Mucosa of rectum (tissue), 2 donors: ENCODE measurements around the gene FBXL2.
"Not testable (repeated sequence)": the region's sequence is repeated elsewhere in the genome, so short reads cannot be mapped to it uniquely, and the experiment has no call there.

Source experiments
- H3K27ac ChIP-seq, 2 donors: one replicate each; pipeline ENCODE4 v1.7.0; 2013; ENCODE audit warnings: inconsistent platforms in 2 of 2, low read depth in 2 of 2, low read length in 2 of 2
- H3K27me3 ChIP-seq, 2 donors: one replicate each; pipeline ENCODE4 v1.7.0; 2013; ENCODE audit warnings: low read length in 2 of 2; ENCODE audit not compliant: control insufficient read depth in 2 of 2, insufficient read depth in 2 of 2
- H3K36me3 ChIP-seq, 2 donors: one replicate each; pipeline ENCODE4 v1.7.0; 2013; ENCODE audit warnings: low read length in 2 of 2; ENCODE audit not compliant: control insufficient read depth in 2 of 2, insufficient read depth in 2 of 2
- H3K4me1 ChIP-seq, 2 donors: one replicate each; pipeline ENCODE4 v1.7.0; 2013; ENCODE audit warnings: low read length in 2 of 2, mild to moderate bottlenecking in 1 of 2; ENCODE audit not compliant: control insufficient read depth in 2 of 2, insufficient read depth in 2 of 2
- H3K4me3 ChIP-seq, 2 donors: one replicate each; pipeline ENCODE4 v1.7.0; 2013; ENCODE audit warnings: low read length in 2 of 2
- H3K9ac ChIP-seq, 2 donors: one replicate each; pipeline ENCODE4 v1.7.0; 2013; ENCODE audit warnings: low read length in 2 of 2, low read depth in 1 of 2, mild to moderate bottlenecking in 1 of 2
- H3K9me3 ChIP-seq, 2 donors: one replicate each; pipeline ENCODE4 v1.7.0; 2013; ENCODE audit warnings: low read length in 2 of 2; ENCODE audit not compliant: control insufficient read depth in 2 of 2
- donor health status: healthy.
- donor health status: Normal muscosa, but diverticular disease.

The FBXL2 gene

GRCh38 chr3:33313331-33313730, 36.1 kb downstream of the FBXL2 start:
- H3K27me3 ChIP-seq = no peaks in the 10 kb centered on the region
- no peaks in the 10 kb centered on the region for H3K9me3 ChIP-seq
- no peak overlapping the region for H3K27ac ChIP-seq
- no peaks in the 10 kb centered on the region for H3K4me1 ChIP-seq
- H3K4me3 ChIP-seq = no peak overlapping the region
- no peaks in the 10 kb centered on the region for H3K36me3 ChIP-seq
- no peak overlapping the region for H3K9ac ChIP-seq

- H3K9me3 ChIP-seq = no peaks in the 10 kb centered on the region
- H3K4me3 ChIP-seq = no peak overlapping the region
- no peak overlapping the region for H3K9ac ChIP-seq
- H3K4me1 ChIP-seq = no peaks in the 10 kb centered on the region
- no peaks in the 10 kb centered on the region for H3K36me3 ChIP-seq
- no peak overlapping the region for H3K27ac ChIP-seq
- no peaks in the 10 kb centered on the region for H3K27me3 ChIP-seq
These were observed 37.8 kb downstream of the FBXL2 start for GRCh38 chr3:33314993-33315392.

GRCh38 chr3:33315826-33316225, 38.6 kb downstream of the FBXL2 start:
- Histone ChIP-seq H3K36me3 (no peaks in the 10 kb centered on the region), H3K9me3 (no peaks in the 10 kb centered on the region), H3K9ac (no peak overlapping the region), H3K27me3 (no peaks in the 10 kb centered on the region), H3K27ac (no peak overlapping the region), H3K4me1 (no peaks in the 10 kb centered on the region), H3K4me3 (no peak overlapping the region)

GRCh38 chr3:33317963-33318709, 40.9 kb downstream of the FBXL2 start:
- Histone ChIP-seq H3K27ac (no peak overlapping the region), H3K4me3 (no peak overlapping the region), H3K9me3 (no peaks in the 10 kb centered on the region), H3K4me1 (no peaks in the 10 kb centered on the region), H3K27me3 (no peaks in the 10 kb centered on the region), H3K36me3 (no peaks in the 10 kb centered on the region), H3K9ac (no peak overlapping the region)

- H3K27me3 ChIP-seq = no peaks in the 10 kb centered on the region
- no peak overlapping the region for H3K27ac ChIP-seq
- no peak overlapping the region for H3K9ac ChIP-seq
- no peaks in the 10 kb centered on the region for H3K36me3 ChIP-seq
- no peak overlapping the region for H3K4me3 ChIP-seq
- no peaks in the 10 kb centered on the region for H3K9me3 ChIP-seq
- no peaks in the 10 kb centered on the region for H3K4me1 ChIP-seq
These were observed 41.6 kb downstream of the FBXL2 start for GRCh38 chr3:33318710-33319380.

GRCh38 chr3:33322412-33322811, 45.2 kb downstream of the FBXL2 start:
- H3K27ac ChIP-seq = no peak overlapping the region
- H3K4me1 ChIP-seq = no peaks in the 10 kb centered on the region
- no peaks in the 10 kb centered on the region for H3K27me3 ChIP-seq
- no peak overlapping the region for H3K9ac ChIP-seq
- H3K4me3 ChIP-seq = no peak overlapping the region
- H3K36me3 ChIP-seq = no peaks in the 10 kb centered on the region
- H3K9me3 ChIP-seq = no peaks in the 10 kb centered on the region

GRCh38 chr3:33331414-33331813, 54.2 kb downstream of the FBXL2 start:
- Histone ChIP-seq H3K4me3 (no peak overlapping the region), H3K36me3 (no peaks in the 10 kb centered on the region), H3K27me3 (no peaks in the 10 kb centered on the region), H3K4me1 (no peaks in the 10 kb centered on the region), H3K9me3 (peaks cover 0 to 2% of the 10 kb centered on the region in 2 donors), H3K27ac (no peak overlapping the region), H3K9ac (no peak overlapping the region)

- Histone ChIP-seq H3K4me1 (no peaks in the 10 kb centered on the region), H3K4me3 (no peak overlapping the region), H3K27me3 (no peaks in the 10 kb centered on the region), H3K27ac (no peak overlapping the region), H3K9me3 (peaks cover 0 to 2% of the 10 kb centered on the region in 2 donors), H3K36me3 (no peaks in the 10 kb centered on the region), H3K9ac (no peak overlapping the region)
These were observed 57.1 kb downstream of the FBXL2 start for GRCh38 chr3:33334364-33334763.

- not testable (repeated sequence) for H3K36me3 ChIP-seq, H3K9ac ChIP-seq, H3K4me3 ChIP-seq, H3K4me1 ChIP-seq, H3K27me3 ChIP-seq, H3K9me3 ChIP-seq, H3K27ac ChIP-seq
These were observed 61.8 kb downstream of the FBXL2 start for GRCh38 chr3:33338936-33339465.

GRCh38 chr3:33339758-33340157, 62.5 kb downstream of the FBXL2 start:
- H3K9me3 ChIP-seq = no peaks in the 10 kb centered on the region
- no peaks in the 10 kb centered on the region for H3K36me3 ChIP-seq
- H3K4me1 ChIP-seq = no peaks in the 10 kb centered on the region
- no peak overlapping the region for H3K27ac ChIP-seq
- no peaks in the 10 kb centered on the region for H3K27me3 ChIP-seq
- no peak overlapping the region for H3K4me3 ChIP-seq
- H3K9ac ChIP-seq = no peak overlapping the region
